HL-60/S4 (cell line): Measurements from ENCODE around the gene SPC24.

Experiments
- in situ Hi-C: fragments of 300-500 bp; cut with MboI; formaldehyde crosslinking; loops from 2 replicates; pipeline ENCODE4 v1.14.3; 2022; ENCODE audit warnings: low sequenced_read_pairs

Gene SPC24

GRCh38 chr19:11131471-11131870 is 24.1 kb downstream of the SPC24 start:
- in situ Hi-C loops = loop anchor here (5.0 kb wide), 1 partner anchor 71 kb away; no protein-coding TSS in a partner anchor

GRCh38 chr19:11130824-11131455 is 24.6 kb downstream of the SPC24 start:
- in situ Hi-C loops = loop anchor here (5.0 kb wide), 1 partner anchor 71 kb away; no protein-coding TSS in a partner anchor

DNA sequence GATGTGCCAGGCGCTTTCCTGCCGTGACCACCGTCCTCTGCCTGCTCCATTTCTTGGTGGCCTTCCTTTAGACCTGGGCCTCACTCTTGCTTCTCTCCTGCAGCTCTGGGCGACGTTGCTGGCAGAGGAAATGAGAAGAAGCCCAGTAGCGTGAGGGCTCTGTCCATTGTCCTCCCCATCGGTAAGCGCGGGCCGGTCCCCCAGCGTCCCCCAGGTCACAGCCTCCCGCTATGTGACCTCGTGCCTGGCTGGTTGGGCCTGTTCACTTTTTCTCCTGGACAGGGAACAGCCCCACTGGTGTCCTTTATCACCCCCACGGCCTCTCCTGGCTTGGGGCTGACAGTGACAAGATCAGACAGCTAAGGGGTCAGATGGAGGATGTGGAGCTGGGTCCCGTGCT is 27.7 kb downstream of the SPC24 start:
- in situ Hi-C loops = no loop called here

DNA sequence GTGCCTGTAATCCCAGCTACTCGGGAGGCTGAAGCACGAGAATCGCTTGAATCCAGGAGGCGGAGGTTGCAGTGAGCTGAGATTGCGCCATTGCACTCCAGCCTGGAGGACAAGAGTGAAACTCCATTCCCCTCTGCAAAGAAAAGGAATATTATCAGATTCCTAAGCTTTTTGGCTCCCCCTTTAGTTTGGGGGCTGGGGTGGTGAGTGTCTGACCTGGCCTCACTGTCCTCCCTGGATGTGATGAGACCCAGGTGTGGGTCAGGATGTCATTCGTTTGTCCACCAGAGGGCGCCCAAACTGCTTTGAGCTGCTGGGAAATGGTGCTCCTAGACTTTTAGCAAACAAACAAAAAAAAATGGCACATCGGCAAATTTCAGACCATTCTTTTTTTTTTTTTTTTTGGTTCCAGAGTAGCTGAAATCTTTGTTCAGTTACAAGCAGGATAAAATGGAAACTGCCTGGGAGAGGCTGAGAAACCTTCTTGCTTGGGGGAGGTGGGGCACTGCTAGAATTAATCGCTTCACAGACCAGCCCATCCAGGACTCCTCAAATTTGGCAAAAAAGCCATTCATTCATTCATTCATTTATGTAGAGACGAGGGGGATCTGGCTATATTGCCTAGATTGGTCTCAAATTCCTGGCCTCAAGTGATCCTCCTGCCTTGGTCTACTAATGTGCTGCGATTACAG is 29.4 kb downstream of the SPC24 start:
- in situ Hi-C loops = no loop called here

GRCh38 chr19:11124157-11124556 is 31.4 kb downstream of the SPC24 start:
- in situ Hi-C loops = loop anchor here (25.0 kb wide), 1 partner anchor 962 kb away; no protein-coding TSS in a partner anchor

DNA sequence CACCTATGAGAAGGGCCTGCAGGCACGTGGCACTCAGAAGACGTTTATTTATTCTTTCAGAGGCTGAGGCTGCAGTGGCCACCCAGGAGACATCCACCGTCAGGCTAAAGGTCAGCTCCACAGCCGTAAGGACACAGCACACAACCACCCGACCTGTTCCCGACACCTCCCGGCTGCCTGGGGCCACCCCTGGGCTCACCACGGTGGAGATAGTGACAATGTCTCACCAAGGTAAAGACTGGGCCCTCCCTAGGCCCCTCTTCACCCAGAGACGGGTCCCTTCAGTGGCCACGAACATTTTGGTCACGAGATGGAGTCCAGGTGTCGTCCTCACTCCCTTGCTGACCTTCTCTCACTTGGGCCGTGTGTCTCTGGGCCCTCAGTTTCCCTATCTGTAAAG is 32.5 kb downstream of the SPC24 start:
- in situ Hi-C loops = loop anchor here (25.0 kb wide), 1 partner anchor 961 kb away; no protein-coding TSS in a partner anchor

DNA sequence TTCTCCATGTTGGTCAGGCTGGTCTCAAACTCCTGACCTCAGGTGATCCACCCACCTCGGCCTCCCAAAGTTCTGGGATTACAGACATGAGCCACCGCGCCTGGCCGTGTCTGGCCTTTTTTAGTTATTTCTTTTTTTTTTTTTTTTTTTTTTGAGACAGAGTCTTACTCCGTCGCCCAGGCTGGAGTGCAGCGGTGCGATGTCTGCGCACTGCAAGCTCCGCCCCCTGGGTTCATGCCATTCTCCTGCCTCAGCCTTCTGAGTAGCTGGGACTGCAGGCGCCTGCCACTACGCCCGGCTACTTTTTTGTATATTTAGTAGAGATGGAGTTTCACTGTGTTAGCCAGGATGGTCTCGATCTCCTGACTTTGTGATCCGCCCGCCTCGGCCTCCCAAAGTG is 33.6 kb downstream of the SPC24 start:
- in situ Hi-C loops = loop anchor here (25.0 kb wide), 1 partner anchor 960 kb away; no protein-coding TSS in a partner anchor

DNA sequence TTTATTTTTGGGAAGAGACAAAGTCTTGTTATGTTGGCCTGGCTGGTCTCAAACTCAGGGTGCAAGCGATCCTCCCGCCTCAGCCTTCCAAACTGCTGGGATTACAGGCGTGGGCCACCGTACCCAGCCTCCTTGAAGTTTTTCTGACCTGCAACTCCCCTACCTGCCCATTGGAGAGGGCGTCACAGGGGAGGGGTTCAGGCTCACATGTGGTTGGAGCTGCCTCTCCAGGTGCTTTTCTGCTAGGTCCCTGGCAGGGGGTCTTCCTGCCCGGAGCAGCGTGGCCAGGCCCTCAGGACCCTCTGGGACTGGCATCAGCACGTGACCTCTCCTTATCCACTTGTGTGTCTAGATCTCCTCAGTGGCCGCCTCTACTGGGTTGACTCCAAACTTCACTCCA is 39.1 kb downstream of the SPC24 start:
- in situ Hi-C loops = loop anchor here (25.0 kb wide), 1 partner anchor 954 kb away; no protein-coding TSS in a partner anchor

DNA sequence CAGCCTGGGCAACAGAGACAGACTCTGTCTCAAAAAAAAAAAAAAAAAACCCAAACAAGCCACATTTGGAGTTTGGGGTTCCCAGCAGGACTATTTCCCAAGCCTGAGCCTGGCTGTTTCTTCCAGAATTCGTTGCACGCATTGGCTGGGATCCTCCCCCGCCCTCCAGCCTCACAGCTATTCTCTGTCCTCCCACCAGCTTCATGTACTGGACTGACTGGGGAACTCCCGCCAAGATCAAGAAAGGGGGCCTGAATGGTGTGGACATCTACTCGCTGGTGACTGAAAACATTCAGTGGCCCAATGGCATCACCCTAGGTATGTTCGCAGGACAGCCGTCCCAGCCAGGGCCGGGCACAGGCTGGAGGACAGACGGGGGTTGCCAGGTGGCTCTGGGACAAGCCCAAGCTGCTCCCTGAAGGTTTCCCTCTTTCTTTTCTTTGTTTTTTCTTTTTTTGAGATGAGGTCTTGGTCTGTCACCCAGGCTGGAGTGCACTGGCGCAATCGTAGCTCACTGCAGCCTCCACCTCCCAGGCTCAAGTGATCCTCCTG is 39.6 kb downstream of the SPC24 start:
- in situ Hi-C loops = loop anchor here (25.0 kb wide), 1 partner anchor 954 kb away; no protein-coding TSS in a partner anchor

DNA sequence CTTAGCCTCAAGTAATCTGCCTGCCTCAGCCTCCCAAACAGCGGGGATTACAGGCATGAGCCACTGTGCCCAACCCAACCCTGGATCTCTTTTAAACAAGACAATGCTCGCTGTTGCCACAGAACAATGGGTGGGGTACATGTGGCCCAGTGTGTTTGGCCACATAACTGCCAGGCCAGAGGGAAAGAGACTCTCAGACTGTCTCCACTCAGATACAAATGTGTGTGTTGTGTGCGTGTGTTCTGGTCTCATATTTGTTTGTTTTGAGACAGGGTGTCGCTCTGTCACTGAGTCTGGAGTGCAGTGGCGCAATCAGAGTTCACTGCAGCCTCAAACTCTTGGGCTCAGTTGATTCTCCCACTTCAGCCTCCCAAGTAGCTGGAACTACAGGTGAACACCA is 40.5 kb downstream of the SPC24 start:
- in situ Hi-C loops = loop anchor here (25.0 kb wide), 1 partner anchor 953 kb away; no protein-coding TSS in a partner anchor

DNA sequence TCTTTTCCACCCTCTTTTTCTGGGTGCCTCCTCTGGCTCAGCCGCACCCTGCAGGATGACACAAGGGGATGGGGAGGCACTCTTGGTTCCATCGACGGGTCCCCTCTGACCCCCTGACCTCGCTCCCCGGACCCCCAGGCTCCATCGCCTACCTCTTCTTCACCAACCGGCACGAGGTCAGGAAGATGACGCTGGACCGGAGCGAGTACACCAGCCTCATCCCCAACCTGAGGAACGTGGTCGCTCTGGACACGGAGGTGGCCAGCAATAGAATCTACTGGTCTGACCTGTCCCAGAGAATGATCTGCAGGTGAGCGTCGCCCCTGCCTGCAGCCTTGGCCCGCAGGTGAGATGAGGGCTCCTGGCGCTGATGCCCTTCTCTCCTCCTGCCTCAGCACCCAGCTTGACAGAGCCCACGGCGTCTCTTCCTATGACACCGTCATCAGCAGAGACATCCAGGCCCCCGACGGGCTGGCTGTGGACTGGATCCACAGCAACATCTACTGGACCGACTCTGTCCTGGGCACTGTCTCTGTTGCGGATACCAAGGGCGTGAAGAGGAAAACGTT is 42.4 kb downstream of the SPC24 start:
- in situ Hi-C loops = loop anchor here (25.0 kb wide), 1 partner anchor 951 kb away; no protein-coding TSS in a partner anchor

- in situ Hi-C loops = loop anchor here (25.0 kb wide), 1 partner anchor 949 kb away; no protein-coding TSS in a partner anchor
Measured at GRCh38 chr19:11111771-11112144, 43.8 kb downstream of the SPC24 start.

- in situ Hi-C loops = loop anchor here (25.0 kb wide), 1 partner anchor 949 kb away; no protein-coding TSS in a partner anchor
Measured at GRCh38 chr19:11111117-11111770, 44.3 kb downstream of the SPC24 start.

DNA sequence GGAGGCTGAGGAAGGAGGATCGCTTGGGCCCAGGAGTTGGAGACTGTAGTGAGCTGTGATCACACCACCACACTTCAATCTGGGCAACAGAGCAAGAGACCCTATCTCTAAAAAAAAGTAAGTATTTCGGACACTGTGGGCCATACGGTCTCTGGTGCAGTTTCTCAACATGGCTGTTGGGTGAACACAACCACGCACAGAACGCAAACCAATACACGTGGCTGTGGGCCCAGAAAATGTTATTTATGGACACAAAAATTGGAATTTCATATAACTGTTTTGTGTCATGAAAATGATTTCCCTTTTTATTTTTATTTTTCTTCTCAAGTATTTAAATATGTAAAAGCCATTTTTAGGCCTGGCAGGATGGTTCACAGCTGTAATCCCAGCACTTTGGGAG is 46.8 kb downstream of the SPC24 start:
- in situ Hi-C loops = loop anchor here (25.0 kb wide), 1 partner anchor 946 kb away; no protein-coding TSS in a partner anchor

- in situ Hi-C loops = loop anchor here (25.0 kb wide), 1 partner anchor 944 kb away; no protein-coding TSS in a partner anchor
Measured at GRCh38 chr19:11106477-11106876, 49.1 kb downstream of the SPC24 start.

- in situ Hi-C loops = loop anchor here (25.0 kb wide), 1 partner anchor 943 kb away; no protein-coding TSS in a partner anchor
Measured at GRCh38 chr19:11105014-11105636, 50.5 kb downstream of the SPC24 start.

DNA sequence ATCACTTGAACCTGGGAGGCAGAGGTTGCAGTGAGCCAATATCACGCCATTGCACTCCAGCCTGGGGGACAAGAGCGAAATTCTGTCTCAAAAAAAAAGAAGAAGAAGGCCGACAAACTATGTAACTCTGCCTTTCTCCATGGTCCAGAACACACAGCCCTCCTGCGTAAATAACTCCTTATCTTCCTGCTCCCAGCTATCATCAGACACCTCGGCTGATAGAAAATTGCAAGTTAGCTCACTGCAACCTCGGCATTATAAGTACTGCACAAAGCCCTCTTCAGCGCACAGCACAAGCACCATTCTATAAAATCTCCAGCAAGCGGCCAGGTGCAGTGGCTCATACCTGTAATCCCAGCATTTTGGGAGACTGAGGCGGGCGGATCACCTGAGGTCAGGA is 51.9 kb downstream of the SPC24 start:
- in situ Hi-C loops = loop anchor here (25.0 kb wide), 1 partner anchor 941 kb away; no protein-coding TSS in a partner anchor

DNA sequence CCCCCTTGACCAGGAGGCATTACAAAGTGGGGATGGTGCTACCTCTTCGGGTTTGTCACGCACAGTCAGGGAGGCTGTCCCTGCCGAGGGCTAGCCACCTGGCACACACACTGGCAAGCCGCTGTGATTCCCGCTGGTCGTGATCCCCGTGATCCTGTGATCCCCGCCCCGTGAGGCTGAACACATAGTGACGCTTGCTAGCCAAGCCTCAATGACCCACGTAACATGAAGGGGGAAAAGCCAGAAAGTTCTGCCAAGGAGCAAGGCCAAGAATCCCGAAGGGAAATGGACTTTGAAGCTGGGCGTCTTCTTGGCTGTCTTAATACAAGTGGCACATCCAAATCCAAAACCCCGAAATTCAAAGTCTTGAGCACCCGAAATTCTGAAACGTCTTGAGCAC is 52.6 kb downstream of the SPC24 start:
- in situ Hi-C loops = loop anchor here (25.0 kb wide), 1 partner anchor 941 kb away; no protein-coding TSS in a partner anchor

DNA sequence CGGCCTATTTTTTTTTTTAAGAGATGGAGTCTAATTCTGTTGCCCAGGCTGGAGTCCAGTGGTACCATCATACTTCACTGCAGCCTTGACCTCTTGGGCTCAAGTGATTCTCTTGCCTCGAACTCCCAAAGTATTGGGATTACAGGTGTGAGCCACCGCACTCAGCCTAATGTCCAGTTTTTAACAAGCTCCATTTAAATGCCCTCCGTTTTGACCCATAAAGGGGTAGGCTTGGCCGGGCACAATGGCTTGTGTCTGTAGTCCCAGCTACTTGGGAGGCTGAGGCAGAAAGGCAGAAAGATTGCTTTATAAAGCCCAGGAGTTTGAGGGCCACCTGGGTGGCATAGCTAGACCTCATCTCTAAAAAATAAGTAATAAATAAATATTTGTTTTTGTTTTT is 54.5 kb downstream of the SPC24 start:
- in situ Hi-C loops = loop anchor here (25.0 kb wide), 1 partner anchor 939 kb away; no protein-coding TSS in a partner anchor

GRCh38 chr19:11100049-11100448 is 55.5 kb downstream of the SPC24 start:
- in situ Hi-C loops = loop anchor here (25.0 kb wide), 1 partner anchor 938 kb away; no protein-coding TSS in a partner anchor
